PC-3 (cell line): Measurements from ENCODE around the gene TYMS. TPM values are rescaled to one million over a fixed set of nuclear protein-coding genes. Genes with fewer than 3 reads are reported as not detected.

Experiments
- ATAC-seq: fragments of 200-7000 bp; cut with Tn5 transposase; 2 replicates; pipeline ENCODE4 v1.9.1; 2020; ENCODE audit warnings: mild to moderate bottlenecking, moderate library complexity
- BruUV-seq: library from RNA; stranded (reverse); fragments of 400-500 nt; replicated peaks from 2 replicates; lab custom pipeline; 2021; lab: Mats Ljungman, UMichigan
- CTCF ChIA-PET: fragments of 300-600 bp; sonication (Branson Sonifier 250); formaldehyde crosslinking; loops from one replicate; lab custom pipeline; 2022; ENCODE audit warnings: antibody characterized with exemption; lab: Charles Lee
- POLR2A ChIA-PET: fragments of 300-600 bp; sonication (Branson Sonifier 250); formaldehyde crosslinking; loops from one replicate; lab custom pipeline; 2022; ENCODE audit warnings: antibody characterized with exemption; ENCODE audit not compliant: unreplicated experiment; lab: Charles Lee
- DNase-seq: peaks from one replicate; pipeline ENCODE4 v3.0.0-alpha.2; 2015
- H2AFZ ChIP-seq: fragments of 300-600 bp; sonication (generic); 2 replicates; pipeline ENCODE4 v1.6.0; 2016; ENCODE audit warnings: antibody characterized with exemption, low read length
- H3F3A ChIP-seq: fragments of 300-600 bp; sonication (generic); one replicate; pipeline ENCODE4 v1.6.0; 2017; ENCODE audit warnings: antibody characterized with exemption, low read length, control low read depth, mild to moderate bottlenecking; ENCODE audit not compliant: unreplicated experiment
- H3K27ac ChIP-seq: fragments of 300-600 bp; sonication (generic); 2 replicates; pipeline ENCODE4 v1.5.1; 2016; ENCODE audit warnings: mild to moderate bottlenecking, low read length
- H3K27me3 ChIP-seq: fragments of 300-600 bp; sonication (generic); 2 replicates; pipeline ENCODE4 v1.6.1; 2016; ENCODE audit warnings: low read length, mixed read lengths
- H3K36me3 ChIP-seq: fragments of 300-600 bp; sonication (generic); 2 replicates; pipeline ENCODE4 v1.6.1; 2016; ENCODE audit warnings: low read depth, mixed run types, low read length, mixed read lengths
- H3K4me1 ChIP-seq: fragments of 300-600 bp; sonication (generic); 2 replicates; pipeline ENCODE4 v1.5.1; 2016; ENCODE audit warnings: low read length; ENCODE audit not compliant: insufficient read depth
- H3K4me2 ChIP-seq: fragments of 300-600 bp; sonication (generic); 2 replicates; pipeline ENCODE4 v1.6.0; 2016; ENCODE audit warnings: low read length
- H3K4me3 ChIP-seq: fragments of 300-600 bp; sonication (generic); 2 replicates; pipeline ENCODE4 v1.5.1; 2016; ENCODE audit warnings: mild to moderate bottlenecking, low read length, mixed read lengths
- H3K79me2 ChIP-seq: fragments of 300-600 bp; sonication (generic); 2 replicates; pipeline ENCODE4 v1.6.1; 2017; ENCODE audit warnings: low read length, mixed read lengths
- H3K9ac ChIP-seq: fragments of 300-600 bp; sonication (generic); 2 replicates; pipeline ENCODE4 v1.6.0; 2016; ENCODE audit warnings: mild to moderate bottlenecking, low read length
- H3K9me2 ChIP-seq: fragments of 300-600 bp; sonication (generic); replicated peaks from 2 replicates; pipeline ENCODE4 v1.6.1; 2016; ENCODE audit warnings: mixed run types, low read length, mixed read lengths
- H3K9me3 ChIP-seq: fragments of 300-600 bp; sonication (generic); 2 replicates; pipeline ENCODE4 v1.6.1; 2016; ENCODE audit warnings: low read length, mixed read lengths
- H4K20me1 ChIP-seq: fragments of 300-600 bp; sonication (generic); 2 replicates; pipeline ENCODE4 v1.6.1; 2016; ENCODE audit warnings: low read length, mixed read lengths
- CTCF ChIP-seq: fragments of 300-600 bp; sonication (generic); conservative IDR thresholded peaks from 2 replicates; pipeline ENCODE4 v1.5.1; 2017; ENCODE audit warnings: antibody characterized with exemption, low read depth, mild to moderate bottlenecking, low read length
- EZH2 ChIP-seq: fragments of 300-600 bp; sonication (generic); IDR thresholded peaks from one replicate; pipeline ENCODE4 v1.6.1; 2017; ENCODE audit warnings: antibody characterized with exemption, mild to moderate bottlenecking, low read length; ENCODE audit not compliant: unreplicated experiment
- EZH2phosphoT487 ChIP-seq: fragments of 300-600 bp; sonication (generic); IDR thresholded peaks from 2 replicates; pipeline ENCODE4 v1.6.1; 2018; ENCODE audit warnings: mild to moderate bottlenecking, antibody characterized with exemption, low read length, borderline replicate concordance
- intact Hi-C: fragments of 100-400 bp; cut with micrococcal nuclease; formaldehyde crosslinking; loops from 2 replicates; pipeline ENCODE4 v1.9.0; 2023
- total RNA-seq: library from RNA; depleted of rRNA; stranded (reverse); fragments of >200 nt; gene quantifications from 2 replicates; pipeline ENCODE4 v1.2.3, GENCODE V29; 2014

Gene TYMS
- total RNA-seq, 1 experiment from 2014 or later, result 63.2 TPM

GRCh38 chr18:629269-630150 is 27.9 kb upstream of the TYMS start:
- ATAC-seq (peak; percentile 48; the same call in 1 of the 2 replicates), DNase-seq (no peak)
- peaks cover 1% of the 10 kb centered on the region for H3K4me1 ChIP-seq
- H3K9me2 ChIP-seq, result no peaks in the 10 kb centered on the region
- H3K4me3 ChIP-seq, result no peak overlapping the region
- peaks cover 6% of the 10 kb centered on the region; the same call in 1 of the 2 replicates for H3K27me3 ChIP-seq
- ChIA-PET POLR2A (no interaction called here), CTCF (no interaction called here)
- TF ChIP-seq EZH2 (no peak), EZH2phosphoT487 (no peak), CTCF (0 out of 2 replicates have a peak, but pooled peaks have one; percentile 34)
- no peak overlapping the region for H3K9ac ChIP-seq
- no peaks in the 10 kb centered on the region for H3K9me3 ChIP-seq
- no peak overlapping the region for H3K27ac ChIP-seq
- intact Hi-C loops, result no loop called here
- H2AFZ ChIP-seq, result no peak overlapping the region
- no peaks in the 10 kb centered on the region for H3F3A ChIP-seq
- BruUV-seq, result no TSS peak
- H3K36me3 ChIP-seq, result no peaks in the 10 kb centered on the region
- H4K20me1 ChIP-seq, result no peaks in the 10 kb centered on the region
- no peak overlapping the region for H3K4me2 ChIP-seq
- H3K79me2 ChIP-seq, result no peaks in the 10 kb centered on the region

GRCh38 chr18:631560-631959 is 25.9 kb upstream of the TYMS start:
- ChIA-PET CTCF (no interaction called here), POLR2A (no interaction called here)
- H3K79me2 ChIP-seq, result no peaks in the 10 kb centered on the region
- H3K36me3 ChIP-seq, result no peaks in the 10 kb centered on the region
- H3K9ac ChIP-seq, result no peak overlapping the region
- no peak for TF ChIP-seq EZH2phosphoT487
- TF ChIP-seq EZH2, result no peak
- no peak for TF ChIP-seq CTCF
- no peak for DNase-seq
- H3K4me3 ChIP-seq, result no peak overlapping the region
- no peaks in the 10 kb centered on the region for H3K9me2 ChIP-seq
- peaks cover 9% of the 10 kb centered on the region for H3K4me1 ChIP-seq
- H3K9me3 ChIP-seq, result no peaks in the 10 kb centered on the region
- H4K20me1 ChIP-seq, result no peaks in the 10 kb centered on the region
- H3K27me3 ChIP-seq, result peaks cover 6% of the 10 kb centered on the region; the same call in 1 of the 2 replicates
- H2AFZ ChIP-seq, result no peak overlapping the region
- no TSS peak for BruUV-seq
- no peaks in the 10 kb centered on the region for H3F3A ChIP-seq
- no peak for ATAC-seq
- H3K4me2 ChIP-seq, result no peak overlapping the region
- intact Hi-C loops, result no loop called here
- no peak overlapping the region for H3K27ac ChIP-seq

GRCh38 chr18:634551-635045 is 22.9 kb upstream of the TYMS start:
- Histone ChIP-seq H3K79me2 (no peaks in the 10 kb centered on the region), H3K9me3 (no peaks in the 10 kb centered on the region), H3K27ac (no peak overlapping the region), H3K4me3 (no peak overlapping the region), H3K36me3 (no peaks in the 10 kb centered on the region), H3K4me2 (peak overlapping the region; percentile 34), H3K4me1 (peaks cover 9% of the 10 kb centered on the region), H2AFZ (peak overlapping the region; percentile 33; the same call in 1 of the 2 replicates), H3K9me2 (no peaks in the 10 kb centered on the region), H3K9ac (no peak overlapping the region), H3K27me3 (no peaks in the 10 kb centered on the region), H3F3A (no peaks in the 10 kb centered on the region), H4K20me1 (no peaks in the 10 kb centered on the region)
- TF ChIP-seq EZH2 (no peak), CTCF (no peak), EZH2phosphoT487 (no peak)
- DNase-seq (peak; percentile 51), ATAC-seq (peak; percentile 72)
- intact Hi-C loops, result no loop called here
- ChIA-PET POLR2A (no interaction called here), CTCF (interaction anchor here (1.0 kb wide), 1 partner anchor 11 kb away, joined by 3 read pairs; no protein-coding TSS in a partner anchor)
- BruUV-seq, result no TSS peak
